RWPE2 (cell line): ENCODE data around the gene TGFBR2.

Experiments
- ATAC-seq: fragments of 200-7000 bp; cut with Tn5 transposase; 3 replicates; pipeline ENCODE4 v1.9.1; 2021; ENCODE audit warnings: low read depth
- DNase-seq: peaks from one replicate; pipeline ENCODE4 v3.0.0-alpha.2; 2020; ENCODE audit warnings: low spot score
- H3K27ac ChIP-seq: fragments of 450-650 bp; 2 replicates; pipeline ENCODE4 v1.5.1; 2017; ENCODE audit warnings: mild to moderate bottlenecking; ENCODE audit not compliant: poor library complexity, severe bottlenecking
- H3K27me3 ChIP-seq: fragments of 250-450 bp; sonication (Bioruptor Pico); 2 replicates; pipeline ENCODE4 v1.5.1; 2021; ENCODE audit warnings: mild to moderate bottlenecking, moderate library complexity; ENCODE audit not compliant: insufficient read depth, poor library complexity, severe bottlenecking
- H3K36me3 ChIP-seq: fragments of 250-450 bp; sonication (Bioruptor Pico); 2 replicates; pipeline ENCODE4 v1.5.1; 2020; ENCODE audit warnings: low read depth, mild to moderate bottlenecking, moderate library complexity
- H3K4me1 ChIP-seq: fragments of 250-450 bp; sonication (Bioruptor Pico); 2 replicates; pipeline ENCODE4 v1.5.1; 2021; ENCODE audit warnings: mild to moderate bottlenecking, moderate library complexity; ENCODE audit not compliant: insufficient read depth, poor library complexity, severe bottlenecking
- H3K4me3 ChIP-seq: fragments of 250-450 bp; sonication (Bioruptor Pico); 2 replicates; pipeline ENCODE4 v1.5.1; 2021; ENCODE audit warnings: mild to moderate bottlenecking, moderate library complexity; ENCODE audit not compliant: severe bottlenecking
- H3K9me3 ChIP-seq: fragments of 250-450 bp; sonication (Bioruptor Pico); 2 replicates; pipeline ENCODE4 v1.5.1; 2021; ENCODE audit warnings: mild to moderate bottlenecking, moderate library complexity; ENCODE audit not compliant: severe bottlenecking
- TF ChIP-seq, protein P1 (sequence below): fragments of 450-650 bp; IDR thresholded peaks from one replicate; pipeline ENCODE4 v1.5.1; 2017; ENCODE audit warnings: mild to moderate bottlenecking, moderate library complexity; ENCODE audit not compliant: poor library complexity, severe bottlenecking

Gene TGFBR2

DNA sequence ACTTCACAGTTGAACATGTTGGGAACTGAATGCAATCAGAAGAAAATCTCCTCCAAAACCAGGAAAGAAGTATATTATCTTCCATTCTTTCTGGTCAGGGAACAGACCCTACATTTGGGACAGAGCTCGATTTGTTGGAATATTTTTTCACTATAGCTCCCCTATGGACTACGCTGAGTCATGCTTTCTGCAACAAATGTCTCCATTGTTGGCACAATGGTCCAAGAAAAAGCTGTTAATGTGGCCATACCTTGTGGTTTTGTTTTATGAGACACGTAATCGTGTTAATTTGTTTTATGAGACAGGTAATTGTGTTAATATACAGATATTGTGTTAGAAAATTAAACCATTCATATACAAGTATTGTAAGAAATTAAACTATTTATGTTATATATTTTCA is 101.4 kb downstream of the TGFBR2 start:
- H3K4me1 ChIP-seq, result peaks cover 6% of the 10 kb centered on the region
- TF ChIP-seq, protein P1, sequence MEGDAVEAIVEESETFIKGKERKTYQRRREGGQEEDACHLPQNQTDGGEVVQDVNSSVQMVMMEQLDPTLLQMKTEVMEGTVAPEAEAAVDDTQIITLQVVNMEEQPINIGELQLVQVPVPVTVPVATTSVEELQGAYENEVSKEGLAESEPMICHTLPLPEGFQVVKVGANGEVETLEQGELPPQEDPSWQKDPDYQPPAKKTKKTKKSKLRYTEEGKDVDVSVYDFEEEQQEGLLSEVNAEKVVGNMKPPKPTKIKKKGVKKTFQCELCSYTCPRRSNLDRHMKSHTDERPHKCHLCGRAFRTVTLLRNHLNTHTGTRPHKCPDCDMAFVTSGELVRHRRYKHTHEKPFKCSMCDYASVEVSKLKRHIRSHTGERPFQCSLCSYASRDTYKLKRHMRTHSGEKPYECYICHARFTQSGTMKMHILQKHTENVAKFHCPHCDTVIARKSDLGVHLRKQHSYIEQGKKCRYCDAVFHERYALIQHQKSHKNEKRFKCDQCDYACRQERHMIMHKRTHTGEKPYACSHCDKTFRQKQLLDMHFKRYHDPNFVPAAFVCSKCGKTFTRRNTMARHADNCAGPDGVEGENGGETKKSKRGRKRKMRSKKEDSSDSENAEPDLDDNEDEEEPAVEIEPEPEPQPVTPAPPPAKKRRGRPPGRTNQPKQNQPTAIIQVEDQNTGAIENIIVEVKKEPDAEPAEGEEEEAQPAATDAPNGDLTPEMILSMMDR, result no peak
- peak overlapping the region; percentile 6 for H3K27ac ChIP-seq
- H3K36me3 ChIP-seq, result no peaks in the 10 kb centered on the region
- DNase-seq (no peak), ATAC-seq (no peak)
- no peaks in the 10 kb centered on the region for H3K9me3 ChIP-seq
- no peak overlapping the region for H3K4me3 ChIP-seq
- no peaks in the 10 kb centered on the region for H3K27me3 ChIP-seq

DNA sequence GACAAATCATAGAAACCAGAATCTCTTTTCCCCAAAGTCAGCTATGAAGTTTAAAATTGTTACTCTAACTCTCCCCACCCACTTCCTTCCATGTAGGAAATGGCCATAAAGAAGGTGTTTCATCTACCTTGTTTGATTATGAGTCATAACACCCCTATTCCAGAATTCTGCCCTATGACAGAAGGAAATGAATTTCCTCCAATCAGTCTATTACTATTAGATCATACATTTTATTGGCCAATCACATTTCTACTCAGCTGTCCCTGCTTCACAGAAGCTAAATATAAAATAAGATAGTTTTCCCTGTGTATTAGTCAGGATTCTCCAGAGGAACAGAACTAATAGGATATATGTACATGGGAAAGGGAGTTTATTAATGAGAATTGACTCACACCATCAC is 102.1 kb downstream of the TGFBR2 start:
- H3K9me3 ChIP-seq, result no peaks in the 10 kb centered on the region
- peaks cover 6% of the 10 kb centered on the region for H3K4me1 ChIP-seq
- H3K27ac ChIP-seq, result peak overlapping the region; percentile 6
- no peaks in the 10 kb centered on the region for H3K36me3 ChIP-seq
- H3K4me3 ChIP-seq, result no peak overlapping the region
- TF ChIP-seq, protein P1, result no peak
- no peak for DNase-seq
- peak; percentile 67 for ATAC-seq
- no peaks in the 10 kb centered on the region for H3K27me3 ChIP-seq

DNA sequence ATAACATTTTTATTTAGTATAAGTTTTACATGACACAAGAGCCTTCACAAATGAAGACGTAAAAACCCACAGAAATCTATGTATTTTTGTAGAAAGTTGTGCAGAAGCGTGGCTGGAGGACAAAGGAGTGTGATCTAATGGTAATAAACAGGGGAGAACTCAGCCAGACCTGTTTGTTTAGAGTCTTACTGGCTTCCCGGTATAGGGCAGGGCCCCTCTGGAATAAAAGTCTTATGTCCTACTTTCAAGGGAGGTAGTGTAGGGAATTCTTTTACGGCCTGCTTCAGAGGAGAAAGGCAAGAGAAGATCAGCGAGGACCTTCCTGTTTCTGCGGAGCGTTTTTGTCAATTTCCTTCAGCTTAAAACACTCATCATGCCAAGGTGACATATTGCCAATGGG is 103.6 kb downstream of the TGFBR2 start:
- TF ChIP-seq, protein P1, result no peak
- no peaks in the 10 kb centered on the region for H3K36me3 ChIP-seq
- no peak overlapping the region for H3K4me3 ChIP-seq
- H3K27me3 ChIP-seq, result no peaks in the 10 kb centered on the region
- peaks cover 6% of the 10 kb centered on the region for H3K4me1 ChIP-seq
- DNase-seq (no peak), ATAC-seq (no peak)
- H3K9me3 ChIP-seq, result no peaks in the 10 kb centered on the region
- H3K27ac ChIP-seq, result no peak overlapping the region

DNA sequence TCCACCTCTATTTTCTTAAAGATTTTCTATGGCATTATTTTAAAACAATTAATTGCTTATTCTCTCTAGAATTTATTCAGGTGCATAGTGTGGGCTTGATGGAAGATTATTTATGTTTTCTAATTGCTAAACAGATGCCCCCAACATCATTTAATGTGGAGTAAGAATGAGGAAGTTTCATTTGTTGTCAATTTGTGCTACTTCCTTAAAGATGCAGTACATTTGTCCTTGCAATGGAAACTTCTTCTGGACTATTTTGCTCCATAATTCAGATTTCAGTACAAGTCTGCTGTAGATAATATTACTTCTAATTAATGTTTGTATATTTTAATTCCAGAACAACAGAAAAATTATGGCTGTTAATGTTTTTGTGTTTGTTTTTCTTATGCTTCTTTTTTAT is 104.8 kb downstream of the TGFBR2 start:
- Histone ChIP-seq H3K27me3 (no peaks in the 10 kb centered on the region), H3K4me3 (no peak overlapping the region), H3K4me1 (peaks cover 6% of the 10 kb centered on the region), H3K9me3 (no peaks in the 10 kb centered on the region), H3K36me3 (no peaks in the 10 kb centered on the region), H3K27ac (no peak overlapping the region)
- DNase-seq (no peak), ATAC-seq (no peak)
- TF ChIP-seq, protein P1, result no peak

DNA sequence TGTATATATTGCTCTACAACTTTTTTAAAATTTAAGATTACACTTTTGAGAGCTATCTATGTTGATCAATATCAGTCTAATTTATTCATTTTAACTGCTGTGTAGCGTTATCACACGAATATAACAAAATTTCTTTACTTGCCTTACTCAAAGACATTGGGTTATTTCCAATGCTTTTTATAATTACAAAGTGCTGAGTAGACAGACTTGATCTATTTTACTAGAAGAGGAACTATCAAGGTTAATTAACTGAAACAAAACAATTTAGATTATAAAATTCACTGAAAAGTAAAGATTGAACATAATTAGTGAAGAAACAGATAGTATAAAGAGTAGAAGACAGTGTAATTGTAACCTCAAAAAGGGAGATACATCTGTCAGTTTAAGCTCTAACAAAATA is 105.5 kb downstream of the TGFBR2 start:
- ATAC-seq, result no peak
- H3K4me3 ChIP-seq, result no peak overlapping the region

More for the DNA sequence above, 105.5 kb downstream of the TGFBR2 start:
- H3K4me1 ChIP-seq, result peaks cover 6% of the 10 kb centered on the region
- no peaks in the 10 kb centered on the region for H3K36me3 ChIP-seq
- TF ChIP-seq, protein P1, result no peak
- H3K9me3 ChIP-seq, result no peaks in the 10 kb centered on the region
- DNase-seq, result no peak
- H3K27me3 ChIP-seq, result no peaks in the 10 kb centered on the region
- no peak overlapping the region for H3K27ac ChIP-seq
